ENCODE measurements around the gene MGAT3.

The MGAT3 gene

GRCh38 chr22:39479254-39479653 lies 22.4 kb downstream of the MGAT3 start:
- Histone ChIP-seq H3K4me1 (peaks cover under 1 to 21% (median 11%) of the 10 kb centered on the region in 10 experiments; a peak in 19 of 20 replicates), H4K20me1 (peaks cover 0 to 21% (median 0%) of the 10 kb centered on the region in 11 experiments; a peak in 6 of 22 replicates), H3K9me3 (replicated peaks in 1 of 11) (no peaks in the 10 kb centered on the region), H3K4me3 (no peak overlapping the region), H3K9ac (no peak overlapping the region), H3K36me3 (no peaks in the 10 kb centered on the region; a peak in 1 of 22 replicates), H3K27me3 (no peaks in the 10 kb centered on the region), H3K27ac (no peak overlapping the region), H3K4me2 (no peak overlapping the region)
- no peak for TF ChIP-seq Cebpa-rat (IDR thresholded peaks at IDR 0.05)

- Histone ChIP-seq H3K36me3 (no peaks in the 10 kb centered on the region; a peak in 1 of 22 replicates), H4K20me1 (peaks cover 0 to 21% (median 0%) of the 10 kb centered on the region in 11 experiments; a peak in 6 of 22 replicates), H3K27me3 (no peaks in the 10 kb centered on the region), H3K9ac (no peak overlapping the region), H3K4me1 (peaks cover 0 to 10% (median 3%) of the 10 kb centered on the region in 10 experiments; a peak in 6 of 20 replicates), H3K4me3 (no peak overlapping the region), H3K4me2 (no peak overlapping the region), H3K9me3 (replicated peaks in 1 of 11) (no peaks in the 10 kb centered on the region), H3K27ac (no peak overlapping the region)
- TF ChIP-seq Cebpa-rat (IDR thresholded peaks at IDR 0.05), result no peak
These were observed 23.7 kb downstream of the MGAT3 start for GRCh38 chr22:39480557-39480956.

DNA sequence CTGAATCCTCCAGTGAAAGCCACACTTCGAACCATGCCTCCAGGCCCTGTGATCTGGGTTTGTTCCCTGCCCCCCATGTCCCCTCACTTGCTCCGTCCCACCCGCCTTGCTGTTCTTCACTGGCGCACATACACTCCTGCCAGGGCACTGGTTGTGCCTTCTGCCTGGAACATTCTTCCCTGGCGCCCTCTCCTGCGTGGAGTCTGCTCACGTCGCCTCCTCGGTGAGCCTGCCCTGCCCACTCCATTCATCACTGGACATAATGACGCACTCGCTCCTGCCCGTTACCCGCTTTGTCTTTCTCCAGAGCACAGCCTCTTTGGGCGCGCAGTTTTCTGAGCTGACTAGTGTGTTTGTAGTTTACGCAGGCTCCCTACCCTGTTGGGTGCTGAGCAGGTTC lies 24.2 kb downstream of the MGAT3 start:
- Histone ChIP-seq H3K4me3 (no peak overlapping the region), H3K27ac (no peak overlapping the region), H3K27me3 (no peaks in the 10 kb centered on the region), H3K36me3 (no peaks in the 10 kb centered on the region; a peak in 1 of 22 replicates), H3K4me2 (no peak overlapping the region), H3K9ac (no peak overlapping the region), H3K9me3 (replicated peaks in 1 of 11) (no peaks in the 10 kb centered on the region), H3K4me1 (peaks cover 0 to 8% (median 2%) of the 10 kb centered on the region in 10 experiments; a peak in 5 of 20 replicates), H4K20me1 (peaks cover 0 to 21% (median 0%) of the 10 kb centered on the region in 11 experiments; a peak in 6 of 22 replicates)
- TF ChIP-seq Cebpa-rat (IDR thresholded peaks at IDR 0.05), result no peak

DNA sequence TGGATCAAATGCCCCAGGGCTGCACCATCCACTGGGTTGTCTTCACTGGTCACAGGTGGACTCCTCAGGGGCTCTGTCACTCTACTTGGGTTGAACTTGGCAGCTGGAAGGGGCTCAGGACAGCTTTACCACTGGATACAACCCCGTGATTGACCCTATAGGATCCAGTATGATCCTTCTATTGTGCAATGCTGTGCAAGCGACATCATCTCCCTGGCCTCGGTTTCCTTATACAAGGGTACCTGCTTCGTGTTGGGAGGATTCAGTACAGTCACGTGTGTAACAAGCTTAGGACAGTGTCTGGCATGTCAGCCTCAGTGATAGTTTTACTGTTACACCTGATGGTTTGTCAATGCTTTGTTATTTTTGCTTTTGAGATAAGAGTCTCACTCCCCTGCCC lies 24.8 kb downstream of the MGAT3 start:
- H3K27ac ChIP-seq, result no peak overlapping the region
- H3K4me2 ChIP-seq, result no peak overlapping the region
- no peak for TF ChIP-seq Cebpa-rat (IDR thresholded peaks at IDR 0.05)
- no peaks in the 10 kb centered on the region for H3K27me3 ChIP-seq
- H3K9ac ChIP-seq, result no peak overlapping the region
- peaks cover 0 to 21% (median 0%) of the 10 kb centered on the region in 11 experiments; a peak in 6 of 22 replicates for H4K20me1 ChIP-seq
- H3K4me1 ChIP-seq, result peaks cover 0 to 6% (median 0%) of the 10 kb centered on the region in 10 experiments; a peak in 2 of 20 replicates
- H3K9me3 ChIP-seq (replicated peaks in 1 of 11), result no peaks in the 10 kb centered on the region
- H3K4me3 ChIP-seq, result no peak overlapping the region
- H3K36me3 ChIP-seq, result no peaks in the 10 kb centered on the region; a peak in 1 of 22 replicates

DNA sequence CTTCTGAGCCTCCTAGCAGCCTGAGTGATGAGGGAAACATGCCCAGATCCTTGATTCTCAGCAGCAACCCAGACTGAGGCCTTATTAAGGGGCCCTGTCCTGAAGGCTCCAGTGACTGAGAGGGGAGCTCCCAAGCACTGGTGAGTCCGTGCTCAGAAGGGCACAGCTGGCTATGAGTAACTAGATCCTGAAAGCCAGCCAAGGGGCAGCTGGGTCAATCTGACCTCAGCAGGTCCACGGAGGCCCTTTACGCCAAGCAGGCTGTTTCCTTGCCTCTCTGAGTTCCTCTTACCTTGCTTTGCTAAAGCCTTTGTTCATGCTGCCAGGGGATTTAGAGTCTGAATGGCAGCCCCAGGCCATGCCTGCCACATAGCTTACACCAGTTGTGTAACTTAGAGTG lies 26.0 kb downstream of the MGAT3 start:
- Histone ChIP-seq H3K4me3 (no peak overlapping the region), H3K27ac (no peak overlapping the region), H3K36me3 (peaks cover 0 to 2% (median 0%) of the 10 kb centered on the region in 11 experiments; a peak in 3 of 22 replicates), H3K9me3 (replicated peaks in 1 of 11) (no peaks in the 10 kb centered on the region), H4K20me1 (peaks cover 0 to 16% (median 0%) of the 10 kb centered on the region in 11 experiments; a peak in 6 of 22 replicates), H3K27me3 (no peaks in the 10 kb centered on the region), H3K4me2 (peak overlapping the region in 1 of 11 experiments; percentile 7; a peak in 1 of 22 replicates), H3K4me1 (peaks cover 0 to 6% (median 0%) of the 10 kb centered on the region in 10 experiments; a peak in 2 of 20 replicates), H3K9ac (no peak overlapping the region)
- TF ChIP-seq Cebpa-rat (IDR thresholded peaks at IDR 0.05), result no peak

- H3K9ac ChIP-seq, result no peak overlapping the region
- no peak for TF ChIP-seq Cebpa-rat (IDR thresholded peaks at IDR 0.05)
- no peaks in the 10 kb centered on the region for H3K27me3 ChIP-seq
- peaks cover 0 to 10% (median 0%) of the 10 kb centered on the region in 11 experiments; a peak in 7 of 22 replicates for H3K36me3 ChIP-seq
- no peaks in the 10 kb centered on the region for H4K20me1 ChIP-seq
- H3K4me3 ChIP-seq, result no peak overlapping the region
- H3K4me1 ChIP-seq, result peaks cover 11 to 33% (median 24%) of the 10 kb centered on the region in 10 experiments
- no peak overlapping the region for H3K4me2 ChIP-seq
- H3K9me3 ChIP-seq (replicated peaks in 1 of 11), result no peaks in the 10 kb centered on the region
- H3K27ac ChIP-seq, result no peak overlapping the region
These were observed 30.4 kb downstream of the MGAT3 start for GRCh38 chr22:39486951-39487825.

GRCh38 chr22:39487826-39488520 lies 31.2 kb downstream of the MGAT3 start:
- no peak for TF ChIP-seq Cebpa-rat (IDR thresholded peaks at IDR 0.05)
- no peaks in the 10 kb centered on the region for H3K27me3 ChIP-seq
- no peak overlapping the region for H3K4me2 ChIP-seq
- peaks cover 0 to 10% (median 0%) of the 10 kb centered on the region in 11 experiments; a peak in 7 of 22 replicates for H3K36me3 ChIP-seq
- H3K9ac ChIP-seq, result no peak overlapping the region
- H3K4me3 ChIP-seq, result no peak overlapping the region
- no peaks in the 10 kb centered on the region for H4K20me1 ChIP-seq
- no peaks in the 10 kb centered on the region for H3K9me3 ChIP-seq (replicated peaks in 1 of 11)
- H3K4me1 ChIP-seq, result peaks cover 17 to 37% (median 26%) of the 10 kb centered on the region in 10 experiments
- no peak overlapping the region for H3K27ac ChIP-seq

DNA sequence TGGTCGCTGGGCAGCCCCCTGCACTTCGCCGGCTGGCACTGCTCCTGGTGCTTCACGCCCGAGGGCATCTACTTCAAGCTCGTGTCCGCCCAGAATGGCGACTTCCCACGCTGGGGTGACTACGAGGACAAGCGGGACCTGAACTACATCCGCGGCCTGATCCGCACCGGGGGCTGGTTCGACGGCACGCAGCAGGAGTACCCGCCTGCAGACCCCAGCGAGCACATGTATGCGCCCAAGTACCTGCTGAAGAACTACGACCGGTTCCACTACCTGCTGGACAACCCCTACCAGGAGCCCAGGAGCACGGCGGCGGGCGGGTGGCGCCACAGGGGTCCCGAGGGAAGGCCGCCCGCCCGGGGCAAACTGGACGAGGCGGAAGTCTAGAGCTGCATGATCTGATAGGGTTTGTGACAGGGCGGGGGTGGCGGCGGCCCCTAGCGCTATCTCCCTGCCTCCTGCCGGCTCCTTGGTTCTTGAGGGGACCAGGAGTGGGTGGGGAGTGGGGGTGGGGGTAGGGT lies 31.8 kb downstream of the MGAT3 start:
- H3K4me2 ChIP-seq, result no peak overlapping the region
- peaks cover 21 to 38% (median 25%) of the 10 kb centered on the region in 10 experiments for H3K4me1 ChIP-seq
- no peak for TF ChIP-seq Cebpa-rat (IDR thresholded peaks at IDR 0.05)
- no peak overlapping the region for H3K27ac ChIP-seq
- H3K9me3 ChIP-seq (replicated peaks in 1 of 11), result no peaks in the 10 kb centered on the region
- no peaks in the 10 kb centered on the region for H3K27me3 ChIP-seq
- no peaks in the 10 kb centered on the region for H4K20me1 ChIP-seq
- H3K4me3 ChIP-seq, result no peak overlapping the region
- H3K9ac ChIP-seq, result no peak overlapping the region
- peaks cover 0 to 10% (median 0%) of the 10 kb centered on the region in 11 experiments; a peak in 7 of 22 replicates for H3K36me3 ChIP-seq
